Memory B cell (primary cell): ENCODE measurements around the gene ERBB4.
A peak's percentile ranks its signal among the peaks of the same experiment; 100 is the strongest.

Source experiments
- ATAC-seq: fragments of 150-1000 bp; cut with Tn5 transposase; 2 replicates; pipeline ENCODE4 v1.10.0; 2021; ENCODE audit warnings: low read depth, mild to moderate bottlenecking, moderate library complexity
- DNase-seq, 2 donors: peaks; one replicate each; pipeline ENCODE4 v3.0.0; 2022; ENCODE audit warnings: low spot score in 2 of 2
- H3K27ac Mint-ChIP-seq: one replicate; pipeline ENCODE4 v1.8.0; 2022; ENCODE audit warnings: mild to moderate bottlenecking, moderate library complexity, mixed read lengths
- H3K27me3 Mint-ChIP-seq: one replicate; pipeline ENCODE4 v1.8.0; 2022; ENCODE audit warnings: mixed read lengths
- H3K36me3 Mint-ChIP-seq: one replicate; pipeline ENCODE4 v1.8.0; 2022; ENCODE audit warnings: mild to moderate bottlenecking, mixed read lengths
- H3K4me1 Mint-ChIP-seq: one replicate; pipeline ENCODE4 v1.8.0; 2022; ENCODE audit warnings: mixed read lengths
- H3K4me3 Mint-ChIP-seq: one replicate; pipeline ENCODE4 v1.8.0; 2022; ENCODE audit warnings: mild to moderate bottlenecking, moderate library complexity, mixed read lengths
- H3K9me3 Mint-ChIP-seq: one replicate; pipeline ENCODE4 v1.8.0; 2022; ENCODE audit warnings: mixed read lengths

ERBB4 gene

GRCh38 chr2:211364911-211365310 lies 1173.7 kb downstream of the ERBB4 start:
- no peak for ATAC-seq
- Mint-ChIP-seq H3K36me3 (no peaks in the 10 kb centered on the region), H3K4me1 (peaks cover 6% of the 10 kb centered on the region), H3K27ac (no peak overlapping the region), H3K9me3 (peaks cover 4% of the 10 kb centered on the region), H3K27me3 (no peaks in the 10 kb centered on the region), H3K4me3 (no peak overlapping the region)
- no peak for DNase-seq

GRCh38 chr2:211361383-211361782 lies 1177.2 kb downstream of the ERBB4 start:
- no peak for DNase-seq
- H3K27me3 Mint-ChIP-seq, result no peaks in the 10 kb centered on the region
- H3K9me3 Mint-ChIP-seq, result peaks cover 4% of the 10 kb centered on the region
- no peaks in the 10 kb centered on the region for H3K4me1 Mint-ChIP-seq
- no peak overlapping the region for H3K4me3 Mint-ChIP-seq
- ATAC-seq, result no peak
- no peak overlapping the region for H3K27ac Mint-ChIP-seq
- H3K36me3 Mint-ChIP-seq, result no peaks in the 10 kb centered on the region

DNA sequence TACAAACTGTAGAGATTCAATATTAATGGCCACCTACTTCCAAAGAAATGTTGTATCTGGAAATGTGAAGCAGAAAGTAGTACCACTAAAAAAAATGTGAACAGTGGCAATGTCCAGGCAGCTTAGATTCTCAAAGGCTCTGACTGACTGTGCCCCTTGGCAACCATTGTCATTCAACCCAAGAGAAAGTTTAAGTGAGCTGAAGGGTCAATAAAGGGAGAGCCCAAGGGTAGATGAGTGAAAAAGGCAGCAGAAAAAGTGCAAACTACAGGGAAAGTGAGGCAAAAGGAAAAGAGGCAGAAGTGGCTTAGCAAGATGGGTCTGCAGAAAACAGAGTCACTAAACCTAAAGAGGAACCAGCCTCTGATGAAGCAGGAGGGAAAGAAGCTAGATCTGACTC lies 1179.3 kb downstream of the ERBB4 start:
- no peaks in the 10 kb centered on the region for H3K36me3 Mint-ChIP-seq
- peaks cover 2% of the 10 kb centered on the region for H3K4me1 Mint-ChIP-seq
- H3K9me3 Mint-ChIP-seq, result peaks cover 4% of the 10 kb centered on the region
- no peak overlapping the region for H3K4me3 Mint-ChIP-seq
- no peak overlapping the region for H3K27ac Mint-ChIP-seq
- no peaks in the 10 kb centered on the region for H3K27me3 Mint-ChIP-seq
- ATAC-seq (no peak), DNase-seq (no peak)

DNA sequence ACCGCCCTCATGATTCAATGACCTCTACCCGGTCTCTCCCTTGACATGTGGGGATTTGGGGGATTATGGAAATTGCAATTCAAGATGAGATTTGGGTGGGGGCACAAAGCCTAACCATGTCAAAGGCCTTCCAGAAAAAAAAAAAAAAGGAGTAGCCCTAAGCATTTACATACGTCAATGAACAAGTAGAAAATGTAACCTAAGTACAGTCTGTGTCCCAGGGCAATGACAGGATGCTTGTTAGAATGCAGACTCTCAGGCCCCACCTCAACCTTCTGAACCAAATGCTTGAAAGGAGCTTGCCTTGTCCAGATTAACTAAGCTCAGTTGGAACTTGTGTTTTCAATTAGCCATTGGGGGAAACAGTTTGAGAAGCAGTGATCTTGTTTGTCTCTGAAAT lies 1180.1 kb downstream of the ERBB4 start:
- ATAC-seq (no peak), DNase-seq (no peak)
- H3K36me3 Mint-ChIP-seq, result no peaks in the 10 kb centered on the region
- peaks cover 2% of the 10 kb centered on the region for H3K9me3 Mint-ChIP-seq
- no peak overlapping the region for H3K4me3 Mint-ChIP-seq
- H3K27me3 Mint-ChIP-seq, result no peaks in the 10 kb centered on the region
- no peak overlapping the region for H3K27ac Mint-ChIP-seq
- peaks cover 2% of the 10 kb centered on the region for H3K4me1 Mint-ChIP-seq

DNA sequence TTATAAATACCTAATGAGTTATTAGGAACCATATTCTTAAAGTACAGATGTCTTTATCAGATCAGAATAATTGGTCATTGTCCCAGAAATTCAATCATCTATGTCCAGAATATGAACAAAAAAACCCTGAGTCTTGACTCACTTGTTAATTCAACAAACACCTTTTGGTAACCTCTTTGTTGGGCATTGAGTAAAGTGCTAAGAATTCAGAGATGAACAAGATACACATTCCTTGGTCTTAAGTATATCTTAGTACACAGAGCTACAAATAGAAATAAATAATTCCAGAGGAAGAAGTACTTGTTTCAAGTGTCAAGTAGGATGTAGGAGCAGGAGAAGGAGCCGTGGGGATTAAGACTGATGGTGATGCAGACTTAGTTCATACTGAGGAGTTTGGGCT lies 1184.1 kb downstream of the ERBB4 start:
- no peak for DNase-seq
- Mint-ChIP-seq H3K9me3 (no peaks in the 10 kb centered on the region), H3K27me3 (no peaks in the 10 kb centered on the region), H3K36me3 (no peaks in the 10 kb centered on the region), H3K27ac (no peak overlapping the region), H3K4me3 (no peak overlapping the region), H3K4me1 (peaks cover 5% of the 10 kb centered on the region)
- no peak for ATAC-seq

GRCh38 chr2:211351987-211352386 lies 1186.6 kb downstream of the ERBB4 start:
- Mint-ChIP-seq H3K4me1 (peaks cover 8% of the 10 kb centered on the region), H3K27me3 (no peaks in the 10 kb centered on the region), H3K4me3 (no peak overlapping the region), H3K9me3 (no peaks in the 10 kb centered on the region), H3K36me3 (no peaks in the 10 kb centered on the region), H3K27ac (no peak overlapping the region)
- DNase-seq (no peak), ATAC-seq (no peak)

- no peak for ATAC-seq
- no peaks in the 10 kb centered on the region for H3K36me3 Mint-ChIP-seq
Measured at GRCh38 chr2:211349031-211349430, 1189.6 kb downstream of the ERBB4 start.

GRCh38 chr2:211347328-211347727 lies 1191.3 kb downstream of the ERBB4 start:
- Mint-ChIP-seq H3K27ac (no peak overlapping the region), H3K36me3 (no peaks in the 10 kb centered on the region), H3K4me1 (peaks cover 5% of the 10 kb centered on the region), H3K27me3 (no peaks in the 10 kb centered on the region), H3K9me3 (no peaks in the 10 kb centered on the region), H3K4me3 (no peak overlapping the region)
- DNase-seq (no peak), ATAC-seq (no peak)

More at GRCh38 chr2:211349031-211349430, 1189.6 kb downstream of the ERBB4 start:
- Mint-ChIP-seq H3K27ac (no peak overlapping the region), H3K27me3 (no peaks in the 10 kb centered on the region), H3K4me1 (peaks cover 5% of the 10 kb centered on the region), H3K4me3 (no peak overlapping the region), H3K9me3 (no peaks in the 10 kb centered on the region)
- no peak for DNase-seq

- Mint-ChIP-seq H3K27ac (no peak overlapping the region), H3K36me3 (no peaks in the 10 kb centered on the region), H3K4me3 (no peak overlapping the region), H3K27me3 (no peaks in the 10 kb centered on the region), H3K4me1 (peaks cover 3% of the 10 kb centered on the region), H3K9me3 (no peaks in the 10 kb centered on the region)
- DNase-seq (no peak), ATAC-seq (no peak)
Measured at GRCh38 chr2:211344289-211344688, 1194.3 kb downstream of the ERBB4 start.

DNA sequence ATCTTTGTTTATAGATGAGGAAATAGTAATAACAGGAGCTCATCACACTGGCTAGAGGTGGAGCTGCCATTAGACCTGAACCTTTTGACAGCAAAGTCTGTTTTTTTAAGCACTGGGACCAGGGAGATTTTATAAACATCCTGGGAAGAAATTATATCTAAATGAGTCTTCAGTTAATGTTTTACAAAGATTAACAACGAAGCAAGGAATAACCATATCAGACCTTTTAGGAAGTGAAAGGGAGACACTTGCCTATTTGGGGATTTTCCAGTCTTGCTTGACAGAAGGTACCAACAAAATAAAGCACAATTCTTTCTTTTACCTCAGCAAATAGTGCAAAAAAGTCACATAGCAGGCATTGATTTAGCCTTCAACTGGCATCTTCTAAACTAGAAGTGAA lies 1205.2 kb downstream of the ERBB4 start:
- DNase-seq (no peak), ATAC-seq (peak; percentile 45)
- Mint-ChIP-seq H3K4me1 (no peaks in the 10 kb centered on the region), H3K27ac (no peak overlapping the region), H3K4me3 (no peak overlapping the region), H3K27me3 (no peaks in the 10 kb centered on the region), H3K9me3 (peaks cover 3% of the 10 kb centered on the region), H3K36me3 (no peaks in the 10 kb centered on the region)

DNA sequence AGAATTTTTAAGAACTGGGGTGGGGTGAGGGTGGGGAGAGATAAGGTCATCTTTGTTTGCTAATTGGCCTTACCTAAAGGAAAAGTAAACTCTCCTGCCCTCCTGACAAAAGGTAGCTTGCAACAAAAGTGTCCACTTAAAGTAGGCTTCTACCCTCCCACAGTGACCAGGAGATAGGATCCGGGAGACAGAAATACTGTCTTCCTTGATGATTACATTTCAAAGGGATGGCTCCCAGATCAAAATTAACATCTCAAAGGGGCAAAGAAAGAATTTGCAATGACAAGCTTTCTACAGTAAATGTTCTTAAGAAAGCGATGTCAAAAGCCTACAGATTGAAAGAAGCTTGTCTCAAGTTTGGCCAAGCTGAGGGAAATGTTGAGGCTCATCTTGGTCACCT lies 1206.9 kb downstream of the ERBB4 start:
- Mint-ChIP-seq H3K27ac (no peak overlapping the region), H3K4me1 (no peaks in the 10 kb centered on the region), H3K4me3 (no peak overlapping the region), H3K27me3 (no peaks in the 10 kb centered on the region), H3K9me3 (peaks cover 2% of the 10 kb centered on the region), H3K36me3 (no peaks in the 10 kb centered on the region)
- no peak for ATAC-seq
- no peak for DNase-seq

- no peak for ATAC-seq
- Mint-ChIP-seq H3K4me1 (no peaks in the 10 kb centered on the region), H3K9me3 (no peaks in the 10 kb centered on the region), H3K36me3 (no peaks in the 10 kb centered on the region), H3K27me3 (no peaks in the 10 kb centered on the region), H3K27ac (no peak overlapping the region), H3K4me3 (no peak overlapping the region)
- DNase-seq, result no peak
Measured at GRCh38 chr2:211329882-211330281, 1208.7 kb downstream of the ERBB4 start.

DNA sequence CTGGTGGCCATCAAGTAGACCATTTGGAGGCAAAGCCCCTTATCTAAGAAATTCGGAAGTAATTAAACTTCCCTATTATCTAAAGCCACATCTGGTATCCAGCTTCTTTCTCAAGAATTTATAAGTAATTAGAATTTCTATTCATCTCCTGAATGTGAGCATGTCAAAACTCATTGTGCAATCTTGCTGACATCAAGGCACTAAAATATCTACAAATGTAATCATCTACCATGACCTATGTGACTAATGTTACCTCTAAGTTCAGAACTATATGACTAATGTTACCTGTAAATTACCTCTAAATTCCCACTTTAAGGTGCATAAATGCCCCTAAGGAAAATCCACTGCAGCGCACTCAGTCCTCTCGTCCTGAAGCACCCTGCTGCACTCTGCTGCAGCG lies 1209.2 kb downstream of the ERBB4 start:
- H3K27ac Mint-ChIP-seq, result no peak overlapping the region
- no peaks in the 10 kb centered on the region for H3K27me3 Mint-ChIP-seq
- H3K4me3 Mint-ChIP-seq, result no peak overlapping the region

GRCh38 chr2:211328126-211328525 lies 1210.5 kb downstream of the ERBB4 start:
- H3K27me3 Mint-ChIP-seq, result no peaks in the 10 kb centered on the region
- ATAC-seq (no peak), DNase-seq (no peak)
- no peaks in the 10 kb centered on the region for H3K36me3 Mint-ChIP-seq
- H3K9me3 Mint-ChIP-seq, result peaks cover 3% of the 10 kb centered on the region
- H3K4me1 Mint-ChIP-seq, result no peaks in the 10 kb centered on the region
- H3K4me3 Mint-ChIP-seq, result no peak overlapping the region
- no peak overlapping the region for H3K27ac Mint-ChIP-seq

More for the DNA sequence above, 1209.2 kb downstream of the ERBB4 start:
- ATAC-seq (no peak), DNase-seq (no peak)
- H3K9me3 Mint-ChIP-seq, result no peaks in the 10 kb centered on the region
- no peaks in the 10 kb centered on the region for H3K4me1 Mint-ChIP-seq
- no peaks in the 10 kb centered on the region for H3K36me3 Mint-ChIP-seq
